NCI-H146 treated with DMSO at 0.1 percent for 48 hours (cell line): ENCODE results near the gene HINFP.
"Not testable (repeated sequence)": the region's sequence is repeated elsewhere in the genome, so short reads cannot be mapped to it uniquely, and the experiment has no call there.

Experiments used
- DNase-seq: peaks from one replicate; lab custom pipeline; 2025; ENCODE audit not compliant: unreplicated experiment; lab: John Stamatoyannopoulos, UW

The HINFP gene

DNA sequence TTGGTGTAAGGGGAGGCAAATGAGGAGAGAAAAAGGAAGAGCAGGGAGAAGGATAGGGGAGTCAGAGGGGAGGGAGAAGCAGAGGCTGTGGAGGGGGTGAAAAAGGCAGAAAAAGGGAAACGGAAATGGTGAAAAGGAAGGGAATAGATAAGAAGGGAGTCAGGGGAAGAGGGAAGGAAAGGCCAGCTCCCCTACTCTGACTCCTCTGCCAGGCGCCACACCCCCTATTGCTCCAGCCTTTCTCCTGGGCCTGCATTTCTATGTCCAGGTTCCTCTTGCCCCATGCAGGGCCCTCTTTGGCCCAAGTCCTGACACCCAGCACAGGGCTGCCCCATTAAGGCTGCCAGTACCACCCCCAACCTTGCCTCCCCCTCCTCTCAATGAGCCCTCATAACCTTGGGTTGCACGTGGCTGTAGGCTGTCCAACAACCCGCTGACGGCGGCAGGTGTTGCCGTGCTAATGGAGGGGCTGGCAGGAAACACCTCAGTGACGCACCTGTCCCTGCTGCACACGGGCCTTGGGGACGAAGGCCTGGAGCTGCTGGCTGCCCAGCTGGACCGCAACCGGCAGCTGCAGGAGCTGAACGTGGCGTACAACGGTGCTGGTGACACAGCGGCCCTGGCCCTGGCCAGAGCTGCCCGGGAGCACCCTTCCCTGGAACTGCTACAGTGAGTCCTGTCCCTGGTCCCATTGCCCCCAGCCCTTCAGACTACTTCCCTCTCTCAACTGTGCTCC is 60.5 kb downstream of the HINFP start:
- DNase-seq, result peak; percentile 62

DNA sequence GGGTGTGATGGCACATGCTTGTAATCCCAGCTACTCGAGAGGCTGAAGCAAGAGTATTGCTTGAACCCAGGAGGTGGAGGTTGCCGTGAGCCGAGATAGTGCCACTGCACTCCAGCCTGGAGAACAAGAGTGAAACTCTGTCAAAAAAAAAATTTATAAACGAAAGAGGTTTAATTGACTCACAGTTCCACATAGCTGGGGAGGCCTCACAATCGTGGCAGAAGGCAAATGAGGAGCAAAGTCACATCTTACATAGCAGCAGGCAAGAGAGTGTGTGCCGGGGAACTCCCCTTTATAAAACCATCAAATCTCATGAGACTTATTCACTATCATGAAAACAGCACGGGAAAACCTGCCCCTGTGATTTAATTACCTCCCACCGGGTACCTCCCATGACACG is 63.0 kb downstream of the HINFP start:
- not testable (repeated sequence) for DNase-seq
